HS-5 (cell line): ENCODE measurements around the gene PDE9A.
"Not testable (repeated sequence)": the region's sequence is repeated elsewhere in the genome, so short reads cannot be mapped to it uniquely, and the experiment has no call there.

Experiments
- DNase-seq: peaks from one replicate; pipeline ENCODE4 v3.0.0-alpha.2; 2012; ENCODE audit warnings: low read depth

Gene PDE9A

GRCh38 chr21:42708107-42708506 lies 54.7 kb downstream of the PDE9A start:
- DNase-seq: no peak

GRCh38 chr21:42708916-42709315 lies 55.5 kb downstream of the PDE9A start:
- DNase-seq: not testable (repeated sequence)

GRCh38 chr21:42711667-42712066 lies 58.2 kb downstream of the PDE9A start:
- DNase-seq: no peak

- DNase-seq: not testable (repeated sequence)
These were observed 62.0 kb downstream of the PDE9A start for GRCh38 chr21:42715427-42715826.

- no peak for DNase-seq
These were observed 62.7 kb downstream of the PDE9A start for GRCh38 chr21:42716074-42716473.

GRCh38 chr21:42720484-42720883 lies 67.1 kb downstream of the PDE9A start:
- not testable (repeated sequence) for DNase-seq

GRCh38 chr21:42721341-42721824 lies 68.0 kb downstream of the PDE9A start:
- DNase-seq: no peak

GRCh38 chr21:42722153-42722552 lies 68.7 kb downstream of the PDE9A start:
- no peak for DNase-seq

GRCh38 chr21:42722808-42723473 lies 69.5 kb downstream of the PDE9A start:
- DNase-seq: no peak

- DNase-seq: peak; percentile 95
These were observed 71.0 kb downstream of the PDE9A start for GRCh38 chr21:42724226-42724920.

GRCh38 chr21:42725416-42725930 lies 72.1 kb downstream of the PDE9A start:
- DNase-seq: no peak

- DNase-seq: no peak
These were observed 78.0 kb downstream of the PDE9A start for GRCh38 chr21:42731264-42732032.

GRCh38 chr21:42732033-42732410 lies 78.6 kb downstream of the PDE9A start:
- DNase-seq: no peak

GRCh38 chr21:42733037-42733627 lies 79.7 kb downstream of the PDE9A start:
- DNase-seq: no peak

GRCh38 chr21:42733874-42734273 lies 80.5 kb downstream of the PDE9A start:
- no peak for DNase-seq

GRCh38 chr21:42734323-42734971 lies 81.0 kb downstream of the PDE9A start:
- DNase-seq: no peak

- no peak for DNase-seq
These were observed 81.6 kb downstream of the PDE9A start for GRCh38 chr21:42735061-42735460.

- no peak for DNase-seq
These were observed 82.5 kb downstream of the PDE9A start for GRCh38 chr21:42735944-42736343.

- DNase-seq: no peak
These were observed 83.4 kb downstream of the PDE9A start for GRCh38 chr21:42736646-42737350.

GRCh38 chr21:42737951-42738590 lies 84.7 kb downstream of the PDE9A start:
- DNase-seq: no peak
